Mucosa of gallbladder (tissue), 1 donor: ENCODE results near the gene APOM. TPM values are rescaled to one million over a fixed set of nuclear protein-coding genes. Genes with fewer than 3 reads are reported as not detected.

Source experiments
- DNase-seq: peaks from one replicate; pipeline ENCODE4 v3.0.0-alpha.2; 2020; ENCODE audit warnings: low spot score
- total RNA-seq: library from RNA; stranded (reverse); gene quantifications from one replicate; pipeline ENCODE4 v1.2.1, GENCODE V29; 2021
- donor health status: DM: no; HTN: no; CAD: no.

APOM gene
- total RNA-seq, 1 donor from 2014 or later: 2.2 TPM

- DNase-seq: peak; percentile 85
These were observed 24.8 kb downstream of the APOM start, which contains the start of gene LY6G5C for GRCh38 chr6:31680226-31681134. TSS of gene LY6G5C (minus strand) at chr6:31681067. CDS start at chr6:31680373, 694 bp downstream.

- DNase-seq: no peak
These were observed 25.5 kb downstream of the APOM start for GRCh38 chr6:31681135-31681671.

GRCh38 chr6:31683591-31683990, 27.9 kb downstream of the APOM start:
- DNase-seq: no peak

GRCh38 chr6:31686483-31686882, 30.8 kb downstream of the APOM start:
- DNase-seq: no peak

- DNase-seq: no peak
These were observed 31.6 kb downstream of the APOM start for GRCh38 chr6:31687321-31687720.

GRCh38 chr6:31687860-31688693, 32.4 kb downstream of the APOM start:
- DNase-seq: no peak

- DNase-seq: no peak
These were observed 33.8 kb downstream of the APOM start for GRCh38 chr6:31689249-31690110.

GRCh38 chr6:31690231-31691077, 34.8 kb downstream of the APOM start:
- peak; percentile 36 for DNase-seq

GRCh38 chr6:31691078-31691463, 35.4 kb downstream of the APOM start:
- no peak for DNase-seq

GRCh38 chr6:31691564-31692108, 35.9 kb downstream of the APOM start:
- no peak for DNase-seq

GRCh38 chr6:31692353-31692752, 36.7 kb downstream of the APOM start:
- no peak for DNase-seq

GRCh38 chr6:31692886-31693285, 37.2 kb downstream of the APOM start:
- DNase-seq: no peak

- DNase-seq: no peak
These were observed 37.8 kb downstream of the APOM start for GRCh38 chr6:31693535-31693934.

GRCh38 chr6:31697555-31697954, 41.9 kb downstream of the APOM start:
- no peak for DNase-seq

GRCh38 chr6:31700740-31701401, 45.2 kb downstream of the APOM start:
- no peak for DNase-seq

- DNase-seq: no peak
These were observed 46.1 kb downstream of the APOM start for GRCh38 chr6:31701666-31702404.

GRCh38 chr6:31702405-31702818, 46.7 kb downstream of the APOM start:
- DNase-seq: no peak

GRCh38 chr6:31702819-31703716, 47.4 kb downstream of the APOM start, which contains the start of gene ABHD16A:
TSS of gene ABHD16A (minus strand) at chr6:31703324. CDS start at chr6:31703281, 43 bp downstream.
- peak; percentile 99 for DNase-seq
